HEK293 (cell line): ENCODE measurements around the gene EFEMP1.

Source experiments
- CTCF ChIA-PET: fragments of 350-600 bp; formaldehyde crosslinking; extraction: SDS; loops from one replicate; lab custom pipeline; 2021; ENCODE audit warnings: antibody characterized with exemption; lab: Yijun Ruan, JAX
- POLR2A ChIA-PET: fragments of 300-600 bp; formaldehyde crosslinking; extraction: SDS; loops from one replicate; lab custom pipeline; 2020; ENCODE audit warnings: antibody characterized with exemption, inconsistent platforms; lab: Yijun Ruan, JAX
- H3K27ac ChIP-seq: fragments of 200-500 bp; sonication (Bioruptor generic); 2 replicates; pipeline ENCODE4 v1.5.1; 2014; ENCODE audit warnings: low read depth, low read length, control low read depth, inconsistent platforms; ENCODE audit errors: extremely low read depth
- H3K36me3 ChIP-seq, 2 experiments: fragments of 200-500 bp in 1 of 2; sonication (Bioruptor generic) in 1 of 2; 1 replicate in 1 of 2; 2 replicates in 1 of 2; pipeline ENCODE4 v1.5.1; 2014 to 2017; ENCODE audit warnings: inconsistent platforms in 2 of 2, low read length in 2 of 2; ENCODE audit not compliant: control insufficient read depth in 2 of 2, insufficient read depth in 1 of 2
- H3K4me1 ChIP-seq: fragments of 200-500 bp; sonication (Bioruptor generic); 2 replicates; pipeline ENCODE4 v1.5.1; 2014; ENCODE audit warnings: mild to moderate bottlenecking, low read length, inconsistent platforms; ENCODE audit not compliant: control insufficient read depth, insufficient read depth
- H3K4me3 ChIP-seq: 2 replicates; pipeline ENCODE4 v1.5.1; 2011; ENCODE audit warnings: low read depth, mild to moderate bottlenecking, control low read depth, low read length, moderate library complexity
- H3K9me3 ChIP-seq: fragments of 200-500 bp; sonication (Bioruptor generic); 2 replicates; pipeline ENCODE4 v1.5.1; 2014; ENCODE audit warnings: low read depth, low read length, inconsistent platforms; ENCODE audit not compliant: control insufficient read depth, insufficient read depth
- FEZF1 ChIP-seq: fragments of 450-650 bp; formaldehyde crosslinking; IDR thresholded peaks from 2 replicates; pipeline ENCODE4 v1.5.1; 2016; ENCODE audit warnings: missing biosample characterization, missing genetic modification characterization
- IKZF3 ChIP-seq: fragments of 450-650 bp; IDR thresholded peaks from 2 replicates; pipeline ENCODE4 v1.5.0; 2018; ENCODE audit warnings: missing biosample characterization, mild to moderate bottlenecking, missing genetic modification characterization, moderate library complexity
- KLF16 ChIP-seq: fragments of 450-650 bp; formaldehyde crosslinking; IDR thresholded peaks from 2 replicates; pipeline ENCODE4 v1.5.1; 2017; ENCODE audit warnings: missing biosample characterization, missing genetic modification characterization
- SALL2 ChIP-seq: fragments of 450-650 bp; formaldehyde crosslinking; IDR thresholded peaks from 2 replicates; pipeline ENCODE4 v1.5.0; 2017; ENCODE audit warnings: missing biosample characterization, mild to moderate bottlenecking, missing genetic modification characterization, borderline replicate concordance
- SETDB1 ChIP-seq: IDR thresholded peaks from one replicate; pipeline ENCODE4 v1.6.1; 2017; ENCODE audit warnings: mild to moderate bottlenecking, low read length, moderate library complexity, mixed read lengths; ENCODE audit not compliant: insufficient read length
- ZBTB7A ChIP-seq: fragments of 450-650 bp; formaldehyde crosslinking; IDR thresholded peaks from 2 replicates; pipeline ENCODE4 v1.5.1; 2016; ENCODE audit warnings: low read depth, missing biosample characterization, missing genetic modification characterization
- ZIC2 ChIP-seq: fragments of 450-650 bp; formaldehyde crosslinking; IDR thresholded peaks from 2 replicates; pipeline ENCODE4 v1.5.1; 2016; ENCODE audit warnings: missing biosample characterization, missing genetic modification characterization
- ZNF138 ChIP-seq: fragments of 450-650 bp; formaldehyde crosslinking; IDR thresholded peaks from 2 replicates; pipeline ENCODE4 v1.5.1; 2016; ENCODE audit warnings: missing biosample characterization, missing genetic modification characterization, borderline replicate concordance
- ZNF16 ChIP-seq: fragments of 450-650 bp; formaldehyde crosslinking; IDR thresholded peaks from 2 replicates; pipeline ENCODE4 v1.5.1; 2016; ENCODE audit warnings: low read depth, missing biosample characterization, missing genetic modification characterization
- ZNF2 ChIP-seq: fragments of 450-650 bp; formaldehyde crosslinking; IDR thresholded peaks from 2 replicates; pipeline ENCODE4 v1.5.1; 2016; ENCODE audit warnings: missing biosample characterization, missing genetic modification characterization
- ZNF48 ChIP-seq: fragments of 450-650 bp; formaldehyde crosslinking; IDR thresholded peaks from 2 replicates; pipeline ENCODE4 v1.5.1; 2016; ENCODE audit warnings: missing biosample characterization, missing genetic modification characterization
- ZNF488 ChIP-seq: fragments of 450-650 bp; formaldehyde crosslinking; IDR thresholded peaks from 2 replicates; pipeline ENCODE4 v1.5.1; 2016; ENCODE audit warnings: missing biosample characterization, missing genetic modification characterization
- ZNF501 ChIP-seq: fragments of 450-650 bp; formaldehyde crosslinking; IDR thresholded peaks from 2 replicates; pipeline ENCODE4 v1.5.1; 2016; ENCODE audit warnings: missing biosample characterization, missing genetic modification characterization
- ZNF530 ChIP-seq: fragments of 450-650 bp; formaldehyde crosslinking; IDR thresholded peaks from 2 replicates; pipeline ENCODE4 v1.5.1; 2016; ENCODE audit warnings: low read depth, missing biosample characterization, missing genetic modification characterization
- ZNF658 ChIP-seq: fragments of 450-650 bp; formaldehyde crosslinking; IDR thresholded peaks from 2 replicates; pipeline ENCODE4; 2016; ENCODE audit warnings: missing biosample characterization, missing genetic modification characterization
- TF ChIP-seq, protein P1 (sequence below): fragments of 450-650 bp; formaldehyde crosslinking; IDR thresholded peaks from 2 replicates; pipeline ENCODE4 v1.5.1; 2016; ENCODE audit warnings: missing biosample characterization, missing genetic modification characterization
- TF ChIP-seq, protein P2 (sequence below): fragments of 450-650 bp; formaldehyde crosslinking; IDR thresholded peaks from 2 replicates; pipeline ENCODE4 v1.5.1; 2016; ENCODE audit warnings: missing biosample characterization, missing genetic modification characterization, low read depth

The EFEMP1 gene

DNA sequence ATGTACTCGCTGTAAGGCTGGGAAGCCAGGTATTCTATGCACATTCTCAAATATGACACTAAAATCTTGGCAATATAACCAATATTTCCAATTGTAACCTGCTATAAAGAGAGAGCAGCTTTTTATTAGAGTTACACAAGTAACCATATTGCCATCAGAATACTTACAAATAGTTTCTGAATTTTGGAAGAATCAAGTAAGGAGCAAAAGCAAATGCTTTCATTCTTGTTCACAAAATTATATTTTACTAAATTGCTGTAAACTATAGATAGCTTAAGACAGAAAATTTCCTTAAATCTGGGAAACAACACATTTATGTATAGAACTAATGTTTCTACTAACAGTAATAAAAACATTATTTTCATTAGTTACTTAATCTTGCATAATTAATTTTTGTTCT is 77.2 kb downstream of the EFEMP1 start:
- Histone ChIP-seq H3K4me1 (peaks cover 17% of the 10 kb centered on the region), H3K36me3 (no peaks in the 10 kb centered on the region), H3K9me3 (no peaks in the 10 kb centered on the region), H3K27ac (no peak overlapping the region), H3K4me3 (no peak overlapping the region)
- peak; percentile 96 for TF ChIP-seq SETDB1
- TF ChIP-seq ZNF16 (tag by site-specific recombination): no peak
- no peak for TF ChIP-seq ZNF48 (tag by site-specific recombination)
- TF ChIP-seq IKZF3 (tag by site-specific recombination): no peak
- no peak for TF ChIP-seq ZNF2 (tag by site-specific recombination)
- POLR2A ChIA-PET: no interaction called here
- CTCF ChIA-PET: no interaction called here

- TF ChIP-seq ZNF501: no peak
- Histone ChIP-seq H3K4me1 (peaks cover 17% of the 10 kb centered on the region), H3K9me3 (no peaks in the 10 kb centered on the region), H3K4me3 (no peak overlapping the region), H3K36me3 (no peaks in the 10 kb centered on the region), H3K27ac (no peak overlapping the region)
- POLR2A ChIA-PET: no interaction called here
- CTCF ChIA-PET: no interaction called here
Observed at GRCh38 chr2:55844986-55845385, 78.6 kb downstream of the EFEMP1 start.

- POLR2A ChIA-PET: interaction anchor here (0.7 kb wide), 1 partner anchor 11 kb away, joined by 3 read pairs; no protein-coding TSS in a partner anchor
- no peaks in the 10 kb centered on the region for H3K36me3 ChIP-seq
- no peak overlapping the region for H3K4me3 ChIP-seq
- peaks cover 21% of the 10 kb centered on the region for H3K4me1 ChIP-seq
- no peaks in the 10 kb centered on the region for H3K9me3 ChIP-seq
- TF ChIP-seq, protein P1, sequence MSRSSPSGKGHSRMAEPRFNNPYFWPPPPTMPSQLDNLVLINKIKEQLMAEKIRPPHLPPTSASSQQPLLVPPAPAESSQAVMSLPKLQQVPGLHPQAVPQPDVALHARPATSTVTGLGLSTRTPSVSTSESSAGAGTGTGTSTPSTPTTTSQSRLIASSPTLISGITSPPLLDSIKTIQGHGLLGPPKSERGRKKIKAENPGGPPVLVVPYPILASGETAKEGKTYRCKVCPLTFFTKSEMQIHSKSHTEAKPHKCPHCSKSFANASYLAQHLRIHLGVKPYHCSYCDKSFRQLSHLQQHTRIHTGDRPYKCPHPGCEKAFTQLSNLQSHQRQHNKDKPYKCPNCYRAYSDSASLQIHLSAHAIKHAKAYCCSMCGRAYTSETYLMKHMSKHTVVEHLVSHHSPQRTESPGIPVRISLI (tag by site-specific recombination): no peak
- TF ChIP-seq KLF16 (tag by site-specific recombination) (no peak), ZNF658 (tag by site-specific recombination) (no peak), ZBTB7A (tag by site-specific recombination) (no peak), SALL2 (tag by site-specific recombination) (no peak), ZIC2 (no peak), ZNF488 (tag by site-specific recombination) (no peak), ZNF138 (tag by site-specific recombination) (no peak), FEZF1 (tag by site-specific recombination) (no peak), ZNF530 (tag by site-specific recombination) (no peak)
- TF ChIP-seq, protein P2, sequence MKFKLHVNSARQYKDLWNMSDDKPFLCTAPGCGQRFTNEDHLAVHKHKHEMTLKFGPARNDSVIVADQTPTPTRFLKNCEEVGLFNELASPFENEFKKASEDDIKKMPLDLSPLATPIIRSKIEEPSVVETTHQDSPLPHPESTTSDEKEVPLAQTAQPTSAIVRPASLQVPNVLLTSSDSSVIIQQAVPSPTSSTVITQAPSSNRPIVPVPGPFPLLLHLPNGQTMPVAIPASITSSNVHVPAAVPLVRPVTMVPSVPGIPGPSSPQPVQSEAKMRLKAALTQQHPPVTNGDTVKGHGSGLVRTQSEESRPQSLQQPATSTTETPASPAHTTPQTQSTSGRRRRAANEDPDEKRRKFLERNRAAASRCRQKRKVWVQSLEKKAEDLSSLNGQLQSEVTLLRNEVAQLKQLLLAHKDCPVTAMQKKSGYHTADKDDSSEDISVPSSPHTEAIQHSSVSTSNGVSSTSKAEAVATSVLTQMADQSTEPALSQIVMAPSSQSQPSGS (tag by site-specific recombination): no peak
- CTCF ChIA-PET: no interaction called here
- H3K27ac ChIP-seq: peak overlapping the region; percentile 79; the same call in 1 of the 2 replicates
Observed at GRCh38 chr2:55843994-55844345, 79.6 kb downstream of the EFEMP1 start.
